ENCODE data around the gene DAAM2.

Gene DAAM2

GRCh38 chr6:39929733-39930461 lies 137.7 kb downstream of the DAAM2 start:
- H3K9me3 Mint-ChIP-seq = no peaks in the 10 kb centered on the region

GRCh38 chr6:39930540-39930939 lies 138.4 kb downstream of the DAAM2 start:
- no peak for TF ChIP-seq CTCF (IDR thresholded peaks at IDR 0.05; ENCODE audit: unreplicated experiment in 3 of 3)
- H3K4me3 Mint-ChIP-seq = no peak overlapping the region
- H3K27me3 Mint-ChIP-seq (ENCODE audit: low read depth) = peaks cover 6% of the 10 kb centered on the region
- no peak overlapping the region for H3K27ac Mint-ChIP-seq
- peaks cover 9% of the 10 kb centered on the region for H3K36me3 Mint-ChIP-seq (ENCODE audit: low read depth)
- no peaks in the 10 kb centered on the region for H3K9me3 Mint-ChIP-seq
- peaks cover 15% of the 10 kb centered on the region for H3K4me1 Mint-ChIP-seq

More at GRCh38 chr6:39929733-39930461, 137.7 kb downstream of the DAAM2 start:
- Mint-ChIP-seq H3K4me1 (peaks cover 15% of the 10 kb centered on the region), H3K4me3 (no peak overlapping the region), H3K27me3 (ENCODE audit: low read depth) (peaks cover 6% of the 10 kb centered on the region), H3K36me3 (ENCODE audit: low read depth) (peaks cover 9% of the 10 kb centered on the region), H3K27ac (no peak overlapping the region)
- no peak for TF ChIP-seq CTCF (IDR thresholded peaks at IDR 0.05; ENCODE audit: unreplicated experiment in 3 of 3)

- Mint-ChIP-seq H3K27ac (no peak overlapping the region), H3K4me3 (peak overlapping the region in 1 of 3 experiments; percentile 23), H3K9me3 (no peaks in the 10 kb centered on the region), H3K36me3 (ENCODE audit: low read depth) (peaks cover 4% of the 10 kb centered on the region), H3K4me1 (peaks cover 15% of the 10 kb centered on the region), H3K27me3 (ENCODE audit: low read depth) (peaks cover 6% of the 10 kb centered on the region)
- TF ChIP-seq CTCF (IDR thresholded peaks at IDR 0.05; ENCODE audit: unreplicated experiment in 3 of 3) = no peak
Measured at GRCh38 chr6:39931607-39932006, 139.4 kb downstream of the DAAM2 start.

GRCh38 chr6:39932386-39932910 lies 140.3 kb downstream of the DAAM2 start:
- Mint-ChIP-seq H3K27me3 (ENCODE audit: low read depth) (peaks cover 6% of the 10 kb centered on the region), H3K4me3 (peak overlapping the region; percentile 40 to 96 (median 91)), H3K9me3 (no peaks in the 10 kb centered on the region), H3K4me1 (peaks cover 15% of the 10 kb centered on the region), H3K36me3 (ENCODE audit: low read depth) (peaks cover 4% of the 10 kb centered on the region), H3K27ac (no peak overlapping the region)
- TF ChIP-seq CTCF (IDR thresholded peaks at IDR 0.05; ENCODE audit: unreplicated experiment in 3 of 3) = no peak

GRCh38 chr6:39933669-39934130 lies 141.5 kb downstream of the DAAM2 start:
- Mint-ChIP-seq H3K4me1 (peaks cover 24% of the 10 kb centered on the region), H3K36me3 (ENCODE audit: low read depth) (peaks cover 4% of the 10 kb centered on the region), H3K4me3 (peak overlapping the region; percentile 86 to 96 (median 91)), H3K27me3 (ENCODE audit: low read depth) (peaks cover 6% of the 10 kb centered on the region), H3K9me3 (no peaks in the 10 kb centered on the region), H3K27ac (no peak overlapping the region)
- no peak for TF ChIP-seq CTCF (IDR thresholded peaks at IDR 0.05; ENCODE audit: unreplicated experiment in 3 of 3)

Measured in nephron (organoid).